HTERT RPE-1 (cell line): Measurements from ENCODE around the gene AMBRA1.

Source experiments
- in situ Hi-C: fragments of 300-500 bp; cut with MboI; formaldehyde crosslinking; loops from 4 replicates; pipeline ENCODE4 v1.14.3; 2020; ENCODE audit warnings: low sequenced_read_pairs

AMBRA1 gene

GRCh38 chr11:46593550-46594373 lies at the start of gene AMBRA1:
AMBRA1 (minus strand) TSS chr11:46594023; CDS start chr11:46548380, 45,643 bp downstream.
- in situ Hi-C loops = no loop called here

- in situ Hi-C loops = no loop called here
These were observed 49.7 kb upstream of the AMBRA1 start for GRCh38 chr11:46643531-46643930.

GRCh38 chr11:46642627-46643335 lies 49.0 kb upstream of the AMBRA1 start:
- in situ Hi-C loops = no loop called here

GRCh38 chr11:46641639-46642038 lies 47.8 kb upstream of the AMBRA1 start:
- in situ Hi-C loops = no loop called here

GRCh38 chr11:46640036-46640788 lies 46.4 kb upstream of the AMBRA1 start:
- in situ Hi-C loops = no loop called here

GRCh38 chr11:46639197-46639839 lies 45.5 kb upstream of the AMBRA1 start:
- in situ Hi-C loops = no loop called here

- in situ Hi-C loops = no loop called here
These were observed 43.7 kb upstream of the AMBRA1 start for GRCh38 chr11:46637546-46637945.

- in situ Hi-C loops = no loop called here
These were observed 41.8 kb upstream of the AMBRA1 start for GRCh38 chr11:46635557-46636139.

- in situ Hi-C loops = no loop called here
These were observed 39.7 kb upstream of the AMBRA1 start for GRCh38 chr11:46633291-46634217.

GRCh38 chr11:46632502-46632901 lies 38.7 kb upstream of the AMBRA1 start:
- in situ Hi-C loops = no loop called here

GRCh38 chr11:46631676-46632075 lies 37.9 kb upstream of the AMBRA1 start:
- in situ Hi-C loops = no loop called here

- in situ Hi-C loops = no loop called here
These were observed 36.4 kb upstream of the AMBRA1 start for GRCh38 chr11:46630237-46630636.

- in situ Hi-C loops = no loop called here
These were observed 35.1 kb upstream of the AMBRA1 start for GRCh38 chr11:46628961-46629360.

GRCh38 chr11:46625406-46625805 lies 31.6 kb upstream of the AMBRA1 start:
- in situ Hi-C loops = no loop called here

GRCh38 chr11:46618837-46619236 lies 25.0 kb upstream of the AMBRA1 start:
- in situ Hi-C loops = no loop called here

GRCh38 chr11:46617972-46618314 lies 24.1 kb upstream of the AMBRA1 start:
- in situ Hi-C loops = no loop called here

- in situ Hi-C loops = no loop called here
These were observed 23.5 kb upstream of the AMBRA1 start, which contains the start of the genes ATG13 and HARBI1 for GRCh38 chr11:46617134-46617971. ATG13 (plus strand) TSS chr11:46617553; CDS start chr11:46644292, 26,739 bp downstream. HARBI1 (minus strand) TSS chr11:46617227; CDS start chr11:46616237, 990 bp downstream.

- in situ Hi-C loops = no loop called here
These were observed 22.8 kb upstream of the AMBRA1 start for GRCh38 chr11:46616551-46617133.
